ENCODE results near the gene SMARCD3.

Gene SMARCD3
- total RNA-seq, result 3.6 reads per million, percentile 14 among the genes with 10 or more reads in this experiment

GRCh38 chr7:151248346-151249033, at the start of gene SMARCD3:
Gene SMARCD3 (minus strand): TSS chr7:151248694. CDS start chr7:151248562, 132 bp downstream.
- DNase-seq, result no peak

DNA sequence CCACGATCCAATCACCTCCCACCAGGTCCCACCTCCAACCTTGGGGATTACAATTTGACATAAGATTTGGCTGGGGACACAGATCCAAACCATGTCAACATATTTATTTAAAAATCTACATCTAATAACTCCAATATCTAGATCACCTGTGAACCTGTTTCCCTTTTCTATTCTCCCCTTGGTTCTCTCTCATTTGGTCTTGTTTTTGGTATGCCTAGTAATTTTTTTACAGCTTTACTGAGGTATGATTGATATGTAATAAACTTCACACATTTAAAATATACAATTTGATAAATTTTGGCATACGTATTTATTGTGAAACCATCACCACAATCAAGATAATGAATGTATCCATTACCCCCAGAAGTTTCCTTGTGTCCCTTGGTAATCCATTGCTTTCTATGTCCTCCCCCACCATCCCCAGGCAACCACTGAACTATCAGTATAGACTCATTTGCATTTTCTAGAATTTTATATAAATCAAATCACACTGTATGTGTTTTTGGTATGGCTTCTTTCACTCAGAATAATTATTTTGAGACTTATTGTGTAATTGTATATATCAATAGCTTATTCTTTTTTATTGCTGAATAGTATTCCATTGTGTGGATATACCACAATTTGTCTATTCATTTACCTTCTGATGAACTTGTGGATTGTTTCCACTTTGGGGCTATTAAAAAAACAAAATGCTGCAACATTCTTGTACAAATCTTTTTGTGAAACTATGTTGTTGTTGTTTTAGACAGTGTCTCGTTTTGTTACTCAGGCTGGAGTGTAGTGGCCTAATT, 47.9 kb upstream of the SMARCD3 start:
- no peak for DNase-seq

- DNase-seq, result no peak
These were observed 44.4 kb upstream of the SMARCD3 start for GRCh38 chr7:151292850-151293249.

DNA sequence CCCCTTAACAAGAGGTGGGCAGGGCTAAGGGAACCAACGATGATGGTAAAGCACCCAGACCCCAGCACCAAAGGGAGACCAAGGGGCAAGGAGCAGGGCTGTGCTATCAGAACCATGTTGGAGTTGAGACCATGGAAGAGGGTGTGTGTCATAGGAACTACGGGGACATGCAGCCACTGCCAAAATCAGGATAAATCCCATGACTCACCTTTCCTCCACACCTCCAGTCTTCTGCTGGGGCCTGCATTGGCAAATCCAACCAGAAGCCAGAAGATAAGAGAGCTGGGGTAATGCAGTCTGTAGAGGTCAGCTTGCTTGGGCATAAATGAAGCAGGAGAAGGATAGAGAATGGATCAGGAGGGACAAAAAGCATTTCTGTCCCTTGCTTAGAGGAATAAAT, 42.7 kb upstream of the SMARCD3 start:
- no peak for DNase-seq

- no peak for DNase-seq
These were observed 41.9 kb upstream of the SMARCD3 start for GRCh38 chr7:151290355-151290760.

GRCh38 chr7:151289891-151290290, 41.4 kb upstream of the SMARCD3 start:
- no peak for DNase-seq

DNA sequence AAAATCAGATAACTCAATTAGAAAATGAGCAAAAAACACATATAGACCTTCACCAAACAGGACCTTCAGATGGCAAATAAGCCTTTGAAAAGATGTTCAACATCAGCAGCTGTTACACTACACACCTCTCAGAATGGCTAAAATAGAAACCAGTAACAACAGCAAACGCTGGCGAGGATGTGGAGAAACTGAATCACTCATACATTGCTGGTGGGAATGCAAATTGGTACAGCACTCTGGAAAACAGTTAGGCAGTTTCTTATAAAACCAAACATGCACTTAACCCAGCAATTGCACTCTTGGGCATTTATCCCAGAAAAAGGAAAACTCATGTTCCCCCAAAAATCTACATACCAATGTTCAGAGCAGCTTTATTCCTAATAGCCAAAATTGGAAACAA, 37.7 kb upstream of the SMARCD3 start:
- DNase-seq, result no peak

DNA sequence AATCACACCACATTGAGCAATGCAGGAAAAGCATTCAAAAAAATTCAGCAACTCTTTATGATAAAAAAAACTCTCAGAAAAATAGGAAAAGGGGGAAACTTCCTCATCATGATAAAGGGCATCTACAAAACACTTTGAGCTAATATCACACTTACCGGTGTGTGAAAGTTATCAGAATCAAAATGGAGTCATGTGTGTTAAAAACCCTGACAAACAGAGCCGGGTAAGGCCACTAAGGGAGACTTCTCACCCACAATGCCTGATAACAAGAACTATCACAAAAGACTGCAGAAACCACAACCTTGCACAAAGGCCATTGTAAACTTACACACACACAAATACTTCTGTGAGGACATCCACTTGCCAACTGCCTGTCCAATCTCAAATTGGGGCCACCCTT, 34.8 kb upstream of the SMARCD3 start:
- DNase-seq, result no peak

DNA sequence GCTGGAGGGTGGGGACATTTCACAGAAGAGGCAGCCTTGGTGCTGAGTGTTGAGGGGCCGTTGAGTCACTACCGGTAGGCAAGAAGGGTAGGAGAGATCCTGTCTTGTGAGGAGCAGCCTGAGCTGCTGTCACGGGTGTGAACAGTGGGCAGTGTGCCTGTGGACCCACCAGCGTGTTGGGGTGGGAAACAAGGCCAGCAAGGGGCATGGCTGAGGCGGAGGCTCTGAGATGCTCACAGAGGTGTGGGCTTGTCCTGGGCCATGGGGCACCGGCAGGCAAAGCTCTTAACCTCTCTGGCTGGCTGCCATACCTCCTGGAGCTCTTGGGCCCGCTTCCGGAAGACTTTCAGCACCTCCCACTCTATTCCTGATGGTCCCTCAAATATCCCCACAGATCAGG, 33.6 kb upstream of the SMARCD3 start:
- no peak for DNase-seq

DNA sequence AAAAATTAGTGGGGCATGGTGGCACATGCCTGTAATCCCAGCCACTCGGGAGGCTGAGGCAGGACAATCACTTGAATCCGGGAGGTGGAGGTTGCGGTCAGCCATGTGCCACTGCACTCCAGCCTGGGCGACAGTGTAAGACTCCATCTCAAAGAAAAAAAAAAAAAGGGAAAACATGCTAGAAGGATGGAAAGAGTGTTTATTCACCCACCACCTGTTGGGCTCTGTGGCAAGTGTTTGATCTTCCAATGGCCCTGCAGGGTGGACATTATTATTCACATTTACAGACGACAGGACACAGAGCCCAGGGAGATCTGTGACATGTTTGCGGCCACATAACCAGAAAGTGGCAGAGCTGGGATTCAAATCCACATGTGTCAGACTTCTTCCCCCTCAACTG, 33.2 kb upstream of the SMARCD3 start:
- no peak for DNase-seq

- no peak for DNase-seq
These were observed 32.0 kb upstream of the SMARCD3 start for GRCh38 chr7:151280388-151281019.

DNA sequence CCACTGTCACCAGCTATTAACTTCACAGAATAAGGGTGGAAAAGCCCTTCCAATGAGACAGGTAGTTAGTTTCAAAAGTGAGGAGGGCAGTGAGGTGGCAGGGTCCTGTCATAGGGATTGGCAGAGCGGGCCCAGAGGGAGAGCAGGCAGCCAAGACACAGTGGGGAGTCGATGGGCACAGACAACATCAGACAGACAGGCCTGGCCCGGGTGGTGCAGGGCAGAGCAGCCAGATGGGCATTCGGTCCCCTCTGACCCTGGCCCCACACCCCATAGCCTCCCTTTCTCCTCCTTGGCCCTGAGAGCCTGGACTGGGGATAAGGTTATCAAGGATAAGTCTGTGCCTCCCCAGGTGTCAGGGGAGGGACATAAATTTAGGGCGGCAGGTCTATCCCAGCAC, 31.4 kb upstream of the SMARCD3 start:
- DNase-seq, result no peak

DNA sequence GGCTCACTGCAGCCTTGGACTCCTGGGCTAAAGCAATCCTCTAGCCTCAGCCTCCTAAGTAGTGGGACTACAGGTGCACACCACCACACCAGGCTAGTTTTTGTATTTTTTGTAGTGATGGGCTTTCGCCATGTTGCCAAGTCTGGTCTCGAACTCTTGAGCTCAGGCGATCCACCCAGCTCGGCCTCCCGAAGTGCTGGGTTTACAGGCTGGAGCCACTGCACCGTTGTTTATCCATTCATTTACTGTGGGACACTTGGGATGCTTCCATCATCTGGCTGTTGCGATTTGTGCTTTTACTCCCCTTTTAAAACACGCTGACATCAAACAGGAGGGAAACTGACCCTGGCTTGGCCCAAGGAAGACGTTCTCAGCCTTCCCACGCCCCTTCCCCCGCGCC, 30.5 kb upstream of the SMARCD3 start:
- no peak for DNase-seq

DNA sequence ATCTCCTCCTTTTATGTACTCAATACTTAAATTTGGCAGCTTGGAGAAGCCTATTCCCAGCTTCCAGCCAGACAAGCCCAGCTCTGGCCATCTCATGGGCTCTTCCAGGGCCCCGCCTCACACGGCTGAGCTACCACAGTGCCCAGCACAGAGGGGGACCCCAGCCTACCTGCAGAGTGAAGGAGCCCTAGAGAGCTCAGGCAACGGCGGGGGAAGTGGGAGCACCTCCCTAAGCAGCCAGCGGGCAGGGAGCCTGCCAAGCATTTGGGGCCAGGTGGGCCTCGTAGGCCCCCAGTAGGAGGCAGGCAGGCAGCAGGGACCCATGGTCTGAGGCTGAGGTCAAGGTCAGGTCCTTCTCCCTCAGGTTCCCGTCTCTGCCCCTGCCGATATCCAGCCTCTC, 29.1 kb upstream of the SMARCD3 start:
- DNase-seq, result no peak

- peak; percentile 23 for DNase-seq
These were observed 28.4 kb upstream of the SMARCD3 start for GRCh38 chr7:151276666-151277590.

- no peak for DNase-seq
These were observed 27.5 kb upstream of the SMARCD3 start for GRCh38 chr7:151275813-151276577.

GRCh38 chr7:151274936-151275812, 26.7 kb upstream of the SMARCD3 start:
- no peak for DNase-seq

DNA sequence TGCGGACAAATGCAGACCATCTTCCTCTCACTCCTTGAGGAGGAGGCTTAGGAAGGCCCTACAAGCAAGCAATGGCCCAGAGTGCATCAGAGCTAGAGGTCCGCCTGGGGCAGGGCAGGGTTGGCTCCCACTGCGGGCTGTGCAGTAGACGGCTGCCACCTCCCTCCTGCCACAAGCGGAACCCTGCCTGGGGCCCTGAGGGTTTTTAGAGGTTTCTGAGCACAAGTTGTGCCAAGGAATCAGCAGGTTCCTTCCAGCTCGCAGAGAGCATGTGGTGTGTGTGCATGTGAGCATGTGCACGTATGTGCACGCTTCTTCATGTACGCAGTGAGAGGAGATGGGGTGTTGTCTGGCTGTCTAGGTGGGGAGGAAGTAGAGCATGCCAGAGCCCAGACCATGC, 25.9 kb upstream of the SMARCD3 start:
- no peak for DNase-seq

- no peak for DNase-seq
These were observed 25.3 kb upstream of the SMARCD3 start for GRCh38 chr7:151273651-151274390.

DNA sequence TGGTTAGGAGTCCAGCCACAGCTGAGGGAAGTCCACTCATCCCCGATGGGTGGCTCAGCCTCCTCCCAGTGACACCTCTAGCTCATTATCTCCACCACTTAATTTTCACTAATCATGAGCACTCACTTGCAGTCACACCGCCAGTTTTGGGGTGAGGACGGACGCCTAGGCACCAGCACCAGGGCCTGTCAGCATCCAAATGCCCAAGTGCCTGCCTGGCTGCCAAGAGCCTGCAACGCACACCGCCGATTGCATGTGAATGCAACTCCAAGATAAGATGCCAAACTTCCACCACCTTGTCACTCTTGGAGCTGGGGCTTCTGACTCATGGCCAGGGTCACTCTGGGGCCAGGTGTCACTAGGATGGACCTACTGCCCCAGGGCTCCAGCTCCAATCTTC, 24.4 kb upstream of the SMARCD3 start:
- DNase-seq, result no peak
